Colon (tissue), 2 donors: ENCODE results near the gene CENPB.

Experiments
- FAIRE-seq: peaks from 2 replicates; lab custom pipeline; 2012; peaks lifted over from hg19 to GRCh38; lab: Jason Lieb, UNC
- donor health status: control.
- donor health status: control.

CENPB gene

GRCh38 chr20:3766422-3767109, 20.0 kb downstream of the CENPB start:
- FAIRE-seq, result no peak

GRCh38 chr20:3765171-3765882, 21.2 kb downstream of the CENPB start:
- no peak for FAIRE-seq

- FAIRE-seq, result no peak
Measured at GRCh38 chr20:3764659-3765058, 21.9 kb downstream of the CENPB start.

DNA sequence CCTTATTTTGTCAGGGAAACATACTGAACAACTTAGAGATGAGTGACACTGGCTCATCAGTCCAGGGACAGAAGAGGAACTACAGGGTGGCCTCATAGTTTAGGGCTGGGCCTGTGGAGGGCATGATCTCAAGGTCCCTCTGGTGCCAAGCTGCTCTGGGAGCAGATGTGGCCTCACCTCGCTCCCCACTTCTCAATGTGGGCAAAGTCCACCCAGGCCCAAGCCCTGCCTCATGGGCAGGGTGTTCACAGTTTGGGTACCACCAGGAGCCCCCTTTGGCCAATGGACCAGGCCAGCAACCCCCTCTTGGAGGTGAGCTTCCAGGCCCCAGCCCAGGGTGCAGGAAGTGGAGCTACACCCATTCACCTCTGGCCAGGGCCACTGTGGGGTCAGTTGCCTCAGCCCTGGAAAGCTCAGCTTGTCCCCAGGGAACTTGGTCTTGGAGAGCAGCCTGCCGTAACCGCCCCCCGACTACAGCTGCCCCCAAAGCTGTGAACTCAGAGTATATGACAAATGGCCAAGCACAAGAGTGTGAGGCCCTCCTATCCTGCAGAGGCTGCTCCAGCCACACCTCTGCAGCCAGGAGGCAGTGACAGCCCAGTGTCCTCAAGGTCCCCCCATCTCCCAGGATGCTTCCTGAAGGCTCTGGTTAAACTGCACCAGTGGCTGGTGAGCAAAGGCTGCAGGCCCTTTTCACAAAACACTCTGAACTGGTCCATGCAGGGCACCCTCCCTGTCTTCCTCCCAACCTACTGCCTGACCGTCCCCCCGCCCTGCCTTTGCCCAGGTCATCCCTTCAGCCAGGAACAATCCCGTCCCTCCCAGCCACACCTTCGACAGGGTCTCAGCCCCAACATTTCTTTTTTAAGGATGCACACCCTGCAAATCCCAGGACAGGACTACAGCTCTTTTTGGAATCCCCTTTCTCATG, 22.6 kb downstream of the CENPB start:
- FAIRE-seq, result no peak

- no peak for FAIRE-seq
Measured at GRCh38 chr20:3760655-3761348, 25.7 kb downstream of the CENPB start.

GRCh38 chr20:3759884-3760283, 26.7 kb downstream of the CENPB start:
- no peak for FAIRE-seq

- FAIRE-seq, result no peak
Measured at GRCh38 chr20:3759316-3759823, 27.2 kb downstream of the CENPB start.

DNA sequence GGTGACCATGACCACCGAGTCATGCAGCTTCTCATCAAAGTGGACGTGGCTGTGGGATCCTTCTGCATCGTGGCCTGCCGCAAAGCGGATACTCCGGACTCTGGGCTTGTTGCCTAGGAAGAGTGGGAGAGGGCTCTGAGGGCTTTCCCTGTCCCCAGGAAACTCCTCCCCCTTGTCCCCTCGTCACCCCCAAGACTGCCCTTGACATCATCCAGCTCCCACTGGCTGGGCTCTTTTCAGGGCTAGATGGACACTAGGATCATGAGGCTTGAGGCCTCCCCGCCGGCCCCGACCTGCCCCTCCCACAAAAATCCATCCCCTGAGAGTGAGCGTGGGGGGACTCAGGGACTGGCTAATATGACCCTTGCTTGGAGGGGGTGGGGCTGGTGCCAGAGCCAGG, 28.0 kb downstream of the CENPB start:
- FAIRE-seq, result no peak

GRCh38 chr20:3757268-3757667, 29.3 kb downstream of the CENPB start:
- no peak for FAIRE-seq

DNA sequence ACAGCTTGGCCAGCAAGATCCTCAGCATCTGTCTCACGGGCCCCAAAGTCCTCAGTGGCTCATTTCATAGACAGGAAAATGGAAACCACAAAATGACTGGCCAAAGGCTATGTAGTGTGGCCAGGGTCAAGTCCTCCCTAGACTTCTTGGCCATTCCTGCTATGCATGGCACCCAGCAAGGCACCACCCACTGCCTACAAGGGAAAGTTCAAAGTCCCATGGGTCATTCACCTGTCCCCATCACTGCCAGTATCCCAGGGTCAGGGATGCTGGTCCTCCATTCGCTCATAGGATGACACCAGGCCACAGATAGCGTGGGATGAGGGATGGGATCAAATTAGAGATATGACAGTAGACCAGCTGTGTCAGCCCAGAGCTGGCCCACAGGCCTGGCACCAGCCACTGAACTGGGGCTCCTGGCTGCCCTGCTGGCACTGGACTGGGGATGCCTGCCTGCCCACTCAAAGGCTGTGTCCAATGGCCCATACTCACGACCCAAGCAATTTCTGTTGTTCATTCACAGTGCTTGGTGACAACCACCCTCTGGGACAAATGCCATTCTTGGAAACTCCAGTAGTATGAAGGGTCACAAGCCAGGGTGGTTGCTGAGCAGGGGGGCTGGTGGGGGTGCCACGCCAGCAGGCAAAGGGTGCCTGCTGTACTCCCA, 30.6 kb downstream of the CENPB start:
- FAIRE-seq, result no peak

DNA sequence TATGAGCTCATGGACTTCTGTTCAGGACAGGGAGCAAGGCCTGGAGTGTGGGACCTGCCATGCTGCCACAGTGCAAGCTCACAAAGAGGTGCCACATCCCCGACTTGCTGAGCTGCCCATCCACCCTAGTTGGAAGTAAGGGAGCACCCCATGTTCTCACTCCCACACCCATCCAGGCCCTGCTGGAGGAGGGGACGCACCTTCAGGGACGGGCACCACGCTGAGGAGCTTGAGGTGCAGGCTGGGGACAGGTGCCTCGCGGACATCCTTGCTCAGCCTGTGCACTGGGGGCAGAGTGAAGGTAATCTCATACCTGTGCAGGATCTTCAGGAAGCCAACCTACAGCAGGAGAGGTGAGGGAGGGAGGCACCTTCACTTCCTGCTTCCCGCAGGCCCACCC, 31.3 kb downstream of the CENPB start:
- no peak for FAIRE-seq

DNA sequence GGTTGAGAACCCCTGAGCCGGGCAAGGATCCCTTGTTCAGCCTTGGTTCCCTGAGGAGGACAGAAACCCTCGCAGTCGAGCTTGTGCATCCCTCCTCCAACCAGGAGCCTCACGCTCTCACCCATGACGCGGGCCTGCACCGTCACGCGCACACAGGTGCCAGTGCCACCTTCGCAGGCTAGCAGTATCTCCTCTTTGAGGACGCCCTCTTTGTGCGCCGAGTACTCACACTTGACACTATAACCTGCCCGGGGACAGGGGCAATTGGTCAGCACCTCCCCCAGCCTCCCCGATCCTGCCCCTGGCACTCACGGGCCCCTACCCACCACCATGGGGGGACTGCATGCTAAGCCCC, 32.3 kb downstream of the CENPB start:
- no peak for FAIRE-seq

GRCh38 chr20:3753501-3754275, 32.9 kb downstream of the CENPB start:
- no peak for FAIRE-seq

DNA sequence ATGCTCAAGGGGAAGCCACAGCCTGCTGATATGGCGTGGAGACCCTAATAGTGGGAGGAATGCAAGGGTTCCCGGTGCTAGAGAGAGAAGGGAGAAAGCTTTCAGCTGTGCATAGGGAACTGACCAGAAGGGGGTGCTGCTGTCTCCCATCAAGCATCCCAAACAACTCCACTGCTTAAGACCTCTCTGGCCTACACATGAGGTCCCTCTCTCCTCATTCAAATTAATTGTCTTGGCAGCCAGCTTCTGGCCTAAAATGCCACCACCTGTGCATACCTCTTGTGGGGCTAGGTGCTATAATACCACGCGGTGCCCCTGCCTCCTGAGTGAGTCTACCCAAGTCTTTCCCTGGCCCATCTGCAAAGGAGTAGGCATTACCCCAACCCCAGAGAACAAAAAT, 33.4 kb downstream of the CENPB start:
- no peak for FAIRE-seq

- FAIRE-seq, result no peak
Measured at GRCh38 chr20:3752386-3752759, 34.2 kb downstream of the CENPB start.

GRCh38 chr20:3751675-3752385, 34.7 kb downstream of the CENPB start:
- FAIRE-seq, result no peak

GRCh38 chr20:3751305-3751674, 35.2 kb downstream of the CENPB start:
- FAIRE-seq, result no peak

DNA sequence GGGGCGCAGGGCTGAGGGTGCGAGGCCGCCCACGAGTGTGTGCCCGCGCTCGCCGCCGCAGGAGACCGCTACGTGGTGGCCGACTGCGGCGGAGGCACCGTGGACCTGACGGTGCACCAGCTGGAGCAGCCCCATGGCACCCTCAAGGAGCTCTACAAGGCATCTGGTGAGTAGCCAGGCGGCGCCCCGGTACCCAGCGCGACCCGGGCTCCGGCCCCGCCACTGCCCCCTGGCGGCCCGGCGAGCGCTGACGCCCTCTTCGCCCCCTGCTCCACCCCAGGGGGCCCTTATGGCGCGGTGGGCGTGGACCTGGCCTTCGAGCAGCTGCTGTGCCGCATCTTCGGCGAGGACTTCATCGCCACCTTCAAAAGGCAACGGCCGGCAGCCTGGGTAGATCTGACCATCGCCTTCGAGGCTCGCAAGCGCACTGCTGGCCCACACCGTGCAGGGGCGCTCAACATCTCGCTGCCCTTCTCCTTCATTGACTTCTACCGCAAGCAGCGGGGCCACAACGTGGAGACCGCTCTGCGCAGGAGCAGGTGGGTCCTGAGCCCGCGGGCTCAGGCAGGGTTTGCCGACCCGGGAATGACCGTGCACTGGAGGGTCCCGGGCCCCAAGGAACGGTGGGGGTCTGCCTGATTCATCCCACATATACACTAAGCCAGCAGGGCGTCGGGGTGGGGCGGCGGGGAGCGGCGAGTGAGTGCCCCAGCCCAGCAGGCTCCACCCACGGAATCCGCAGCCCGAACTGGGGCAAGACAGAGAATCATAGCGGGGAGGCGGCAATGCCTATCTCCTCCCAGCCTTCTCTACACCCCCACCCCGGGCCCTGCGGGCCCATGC, 36.6 kb downstream of the CENPB start:
- no peak for FAIRE-seq

- no peak for FAIRE-seq
Measured at GRCh38 chr20:3749087-3749688, 37.4 kb downstream of the CENPB start.
